ENCODE measurements around the gene ANXA4.
"Not testable (repeated sequence)": the region's sequence is repeated elsewhere in the genome, so short reads cannot be mapped to it uniquely, and the experiment has no call there.

ANXA4 gene

DNA sequence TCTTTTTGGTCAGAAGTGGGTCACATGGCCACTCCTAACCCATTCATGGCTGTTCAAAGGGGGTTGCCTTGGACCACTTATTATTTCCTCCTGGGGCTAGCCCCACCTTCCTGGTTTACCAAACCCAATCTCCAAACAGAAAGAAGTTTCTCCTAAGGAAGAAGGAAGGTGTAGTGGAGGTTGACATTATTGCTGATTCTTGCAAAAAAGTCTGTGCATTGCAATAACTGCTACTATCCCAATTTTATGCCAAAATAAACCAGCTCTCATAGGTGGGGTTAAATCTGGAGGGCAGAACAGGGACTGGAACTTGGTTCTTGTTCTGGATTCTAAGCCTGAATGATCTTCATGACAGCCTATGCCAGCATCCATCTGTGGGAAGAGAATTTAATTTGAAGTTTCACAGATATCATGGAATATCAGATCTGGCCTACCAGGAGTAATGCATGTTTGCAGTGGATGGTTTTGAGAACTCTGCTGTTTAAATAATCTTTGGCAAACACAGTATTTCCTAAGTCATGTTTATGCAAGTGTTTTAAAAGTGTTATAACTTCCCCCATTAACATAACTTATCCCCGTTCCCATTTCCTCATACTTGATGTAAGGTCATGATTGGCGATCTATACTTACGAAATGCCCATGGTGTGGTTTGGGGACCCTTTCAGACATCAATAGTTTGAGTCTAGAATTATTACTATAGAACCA, 11.9 kb downstream of the ANXA4 start:
- no peak for DNase-seq (ENCODE audit: low read depth in 2 of 2)

DNA sequence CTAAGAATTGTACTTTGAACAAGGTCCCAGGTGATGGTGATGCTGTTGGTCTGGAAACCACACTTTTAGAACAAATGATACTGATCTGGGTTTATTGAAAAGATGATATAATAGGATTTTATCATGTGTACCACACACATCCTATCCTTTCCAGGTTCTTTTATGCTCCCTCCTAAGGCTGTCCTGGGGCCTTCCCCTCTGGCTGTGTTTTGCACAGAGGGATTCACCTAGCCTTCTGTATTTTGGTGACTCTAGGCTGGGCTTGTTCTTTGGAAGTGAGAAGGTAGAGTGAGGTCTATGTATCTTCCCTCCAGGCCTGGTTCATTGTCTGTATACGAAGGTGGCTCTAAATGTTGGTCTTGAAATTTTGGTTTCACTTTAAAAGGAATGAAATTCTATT, 12.7 kb downstream of the ANXA4 start:
- no peak for DNase-seq (ENCODE audit: low read depth in 2 of 2)

DNA sequence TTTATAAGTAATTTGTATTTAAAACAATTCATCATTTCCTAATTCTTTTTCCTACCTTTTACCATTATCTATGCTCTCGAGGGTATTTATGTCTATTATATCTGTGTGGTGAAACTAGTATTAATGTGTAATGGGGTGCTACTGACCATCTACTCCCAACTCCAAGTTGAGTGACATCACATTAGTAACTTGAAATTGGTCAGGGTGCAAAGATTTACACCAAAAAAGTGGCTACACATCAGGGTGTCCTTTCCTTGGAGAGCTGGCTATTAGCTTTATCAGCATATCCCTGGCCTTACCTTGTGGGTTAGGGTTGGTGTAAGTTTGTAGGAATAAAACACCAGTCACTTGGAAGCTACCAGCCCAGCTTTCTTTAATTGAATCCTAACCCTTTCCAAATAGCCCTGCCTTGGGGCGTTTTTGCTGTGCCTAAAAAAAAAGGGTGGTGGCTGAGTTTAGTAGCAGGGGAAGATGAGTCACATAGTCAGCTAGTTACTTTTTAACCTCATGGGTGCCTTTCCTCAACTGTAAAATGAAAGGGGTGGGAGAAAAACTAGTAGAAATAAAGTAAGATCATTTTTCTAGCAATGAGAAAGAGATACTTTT, 14.0 kb downstream of the ANXA4 start:
- DNase-seq (ENCODE audit: low read depth in 2 of 2), result no peak

DNA sequence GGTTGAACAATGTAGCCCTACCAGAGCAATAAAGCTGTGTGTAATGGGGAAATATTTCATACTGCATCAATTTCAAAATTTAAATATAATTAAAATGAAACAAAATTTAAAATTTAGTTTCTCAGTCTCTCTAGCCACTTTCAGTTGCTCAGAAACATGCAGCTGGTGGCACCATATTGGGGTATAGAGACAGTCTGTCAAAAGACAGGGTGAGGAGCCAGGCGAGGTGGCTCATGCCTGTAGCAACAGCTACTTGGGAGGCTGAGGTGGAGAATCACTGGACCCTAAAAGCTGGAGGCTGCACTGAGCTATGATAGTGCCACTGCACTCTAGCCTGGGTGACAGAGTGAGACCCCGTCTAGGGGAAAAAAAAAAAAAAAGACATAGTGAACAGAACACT, 20.1 kb downstream of the ANXA4 start:
- no peak for DNase-seq (ENCODE audit: low read depth in 2 of 2)

DNA sequence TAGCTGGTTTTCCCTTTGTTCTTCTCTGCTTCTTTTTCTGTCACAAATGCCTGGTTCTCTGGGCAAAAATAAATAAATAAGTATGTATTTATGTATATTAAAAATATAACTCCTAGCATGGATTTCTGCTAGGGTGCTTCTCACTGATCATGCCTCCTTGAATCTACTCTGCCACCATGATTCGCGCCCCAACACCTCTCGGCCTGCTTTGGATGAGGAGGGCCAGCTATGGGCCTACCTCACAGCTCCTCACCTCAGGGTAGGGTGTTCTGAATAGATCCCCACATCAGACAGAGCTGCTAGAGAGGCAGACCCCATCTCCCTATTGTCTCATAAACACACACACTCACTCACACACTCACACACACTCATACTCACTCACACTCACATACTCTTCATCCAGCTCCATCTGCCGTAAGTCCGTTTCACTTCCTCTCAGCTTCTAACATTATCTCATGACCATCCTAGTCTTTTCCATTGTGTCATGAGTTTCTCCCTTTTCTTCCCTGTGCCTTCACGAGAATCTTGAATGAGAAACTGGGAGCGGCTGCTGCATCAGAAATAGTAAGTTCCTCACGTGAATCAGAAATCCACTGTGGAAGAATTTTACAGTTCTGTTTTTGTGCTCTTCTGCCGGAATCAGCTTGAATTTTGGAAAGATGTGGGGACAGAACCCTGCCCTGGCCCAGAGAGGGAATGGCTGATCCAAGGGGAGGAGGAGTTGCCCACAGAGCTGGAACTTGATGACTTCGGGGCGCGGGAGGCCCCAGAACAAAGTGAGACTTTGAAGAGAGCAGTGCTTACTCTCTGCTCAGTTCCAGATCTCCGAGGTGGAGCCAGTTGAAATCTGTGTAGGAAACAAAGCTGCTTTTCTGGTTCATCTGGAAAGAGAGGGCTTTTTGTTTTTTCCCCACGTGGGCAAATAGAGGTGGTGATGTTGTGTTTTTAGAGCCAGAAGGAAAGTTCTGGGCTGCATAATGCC, 20.9 kb downstream of the ANXA4 start:
- no peak for DNase-seq (ENCODE audit: low read depth in 2 of 2)

DNA sequence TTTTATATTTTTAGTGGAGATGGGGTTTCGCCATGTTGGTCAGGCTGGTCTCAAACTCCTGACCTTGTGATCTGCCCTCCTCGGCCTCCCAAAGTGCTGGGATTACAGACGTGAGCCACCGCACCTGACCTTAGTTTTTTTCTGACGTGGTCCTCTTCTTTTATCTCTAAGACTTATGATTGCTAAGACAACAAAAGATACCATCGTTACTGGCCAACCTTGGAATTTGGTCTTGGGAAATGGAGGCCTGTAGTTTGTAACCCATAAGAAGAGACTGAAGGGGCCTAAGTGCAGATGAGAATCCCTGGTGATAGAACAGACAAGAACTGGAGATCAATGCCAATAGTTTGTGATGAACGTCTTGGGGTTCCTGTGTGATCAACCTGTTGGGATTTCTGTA, 21.9 kb downstream of the ANXA4 start:
- not testable (repeated sequence) for DNase-seq (ENCODE audit: low read depth in 2 of 2)

DNA sequence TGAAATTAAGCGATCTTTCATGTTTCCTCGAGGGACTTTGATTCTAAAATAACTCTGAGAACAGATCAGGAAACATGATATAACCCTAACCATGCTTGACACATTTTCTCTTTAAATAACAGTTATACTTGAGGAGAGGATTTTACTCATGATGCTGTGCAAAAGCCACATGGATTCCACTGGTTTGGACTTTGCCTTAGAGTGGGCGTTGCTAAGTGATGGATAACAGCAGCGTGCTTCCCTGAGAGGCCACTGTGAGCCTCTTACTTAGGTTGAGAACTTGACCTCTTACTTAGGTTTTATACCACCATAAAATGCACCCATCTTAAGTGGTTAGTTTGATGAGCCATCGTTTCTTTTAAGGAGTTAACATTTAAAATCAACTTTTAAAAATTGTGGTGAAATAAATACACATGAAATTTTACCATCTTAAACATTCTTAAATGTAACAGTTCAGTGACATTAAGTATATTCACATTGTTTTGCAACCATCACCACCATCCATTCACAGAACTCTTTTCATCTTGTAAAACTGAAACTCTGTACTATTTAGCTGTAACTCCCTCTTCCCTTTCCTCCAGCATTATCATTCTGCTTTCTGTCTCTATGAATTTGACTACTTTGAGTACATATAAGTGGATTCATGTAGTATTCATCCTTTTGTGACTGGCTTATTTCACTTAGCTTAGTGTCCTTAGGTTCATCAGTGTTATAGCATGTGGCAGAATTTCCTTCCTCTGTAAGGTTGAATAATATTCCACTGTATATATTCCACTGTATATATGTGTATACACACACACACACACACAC, 22.6 kb downstream of the ANXA4 start:
- DNase-seq (ENCODE audit: low read depth in 2 of 2), result no peak

DNA sequence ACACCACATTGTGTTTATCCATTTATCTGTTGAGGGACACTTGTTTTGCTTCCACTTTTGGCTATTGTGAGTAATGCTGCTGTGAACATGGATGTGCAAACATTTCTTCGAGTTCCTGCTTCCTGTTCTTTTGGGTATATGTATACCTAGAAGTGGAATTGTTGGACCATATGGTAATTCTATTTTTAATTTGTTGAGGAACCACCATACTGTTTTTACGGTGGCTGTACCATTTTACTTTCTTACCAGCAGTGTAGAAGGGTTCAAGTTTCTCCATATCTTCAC, 23.1 kb downstream of the ANXA4 start:
- no peak for DNase-seq (ENCODE audit: low read depth in 2 of 2)

DNA sequence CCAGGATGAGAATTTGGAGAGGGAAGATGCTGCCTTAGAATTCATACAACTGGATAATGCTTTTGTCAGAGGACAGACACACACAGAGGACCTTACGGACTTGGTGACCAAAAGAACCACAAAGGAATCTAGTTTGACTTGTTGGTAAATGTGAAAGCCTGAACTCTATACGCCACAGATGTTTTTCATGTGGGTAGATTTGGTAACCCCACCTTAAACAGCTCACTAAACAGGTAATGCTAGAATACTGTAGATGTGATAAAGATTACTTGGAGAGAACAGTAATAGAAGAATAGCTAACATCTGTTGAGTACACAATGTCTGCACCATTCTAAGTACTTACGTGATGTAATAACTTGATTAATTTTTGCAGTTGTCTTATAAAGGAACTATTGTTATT, 24.1 kb downstream of the ANXA4 start:
- DNase-seq (ENCODE audit: low read depth in 2 of 2), result no peak

DNA sequence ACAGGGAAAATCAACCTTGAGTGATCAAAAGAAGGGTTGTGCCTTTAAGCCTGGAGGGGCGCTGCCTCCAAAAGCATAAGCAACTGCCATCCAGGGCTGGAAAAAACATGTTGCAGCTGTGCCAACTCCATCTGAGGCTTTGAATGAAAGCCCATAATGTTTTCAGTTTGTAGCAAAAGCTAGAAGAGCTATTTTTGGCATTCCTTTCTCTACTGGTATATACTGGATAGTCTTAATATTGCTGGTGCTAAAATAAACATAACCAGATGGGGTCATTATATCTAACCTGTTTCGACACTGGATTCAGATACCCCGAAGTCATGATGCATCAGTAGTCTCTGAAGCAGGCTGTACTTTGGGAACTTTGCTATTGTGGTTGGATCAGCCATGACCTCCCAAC, 25.1 kb downstream of the ANXA4 start:
- no peak for DNase-seq (ENCODE audit: low read depth in 2 of 2)

DNA sequence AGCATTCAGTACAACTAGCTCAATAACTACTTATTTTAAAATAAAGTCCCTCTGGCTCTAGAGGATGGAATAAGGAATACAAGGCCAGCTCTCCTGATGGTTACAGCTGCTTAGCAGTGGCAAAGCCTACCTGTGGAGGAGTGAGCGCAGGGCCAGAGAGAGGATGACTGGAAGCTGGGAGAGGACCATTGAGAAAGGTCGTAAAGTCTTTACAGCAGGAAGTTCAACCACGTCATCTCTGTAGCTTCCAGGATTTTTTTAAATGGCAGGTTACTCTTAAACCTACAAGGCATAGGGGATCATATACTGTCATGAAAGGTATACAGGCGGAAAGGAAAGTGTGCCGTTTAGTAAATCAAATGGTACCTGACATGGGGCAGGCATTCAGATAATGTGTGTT, 26.3 kb downstream of the ANXA4 start:
- DNase-seq (ENCODE audit: low read depth in 2 of 2), result no peak

DNA sequence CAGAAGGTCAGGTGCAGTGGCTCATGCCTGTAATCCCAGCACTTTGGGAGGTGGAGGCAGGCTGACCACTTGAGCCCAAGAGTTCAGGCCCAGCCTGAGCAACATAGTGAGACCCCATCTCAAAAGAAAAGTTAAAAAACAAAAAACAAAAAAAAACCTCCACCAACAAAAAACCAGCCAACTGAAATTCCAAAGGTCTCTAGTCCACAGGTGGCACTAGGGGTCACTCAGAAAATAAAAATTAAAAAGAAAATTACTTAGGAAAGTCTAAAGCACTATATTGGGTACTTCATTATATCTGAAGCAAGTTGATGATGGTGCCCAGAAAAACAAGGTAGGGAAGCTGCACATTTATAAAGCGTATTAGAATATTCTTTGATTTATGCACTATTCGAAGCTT, 26.9 kb downstream of the ANXA4 start:
- DNase-seq (ENCODE audit: low read depth in 2 of 2), result no peak

DNA sequence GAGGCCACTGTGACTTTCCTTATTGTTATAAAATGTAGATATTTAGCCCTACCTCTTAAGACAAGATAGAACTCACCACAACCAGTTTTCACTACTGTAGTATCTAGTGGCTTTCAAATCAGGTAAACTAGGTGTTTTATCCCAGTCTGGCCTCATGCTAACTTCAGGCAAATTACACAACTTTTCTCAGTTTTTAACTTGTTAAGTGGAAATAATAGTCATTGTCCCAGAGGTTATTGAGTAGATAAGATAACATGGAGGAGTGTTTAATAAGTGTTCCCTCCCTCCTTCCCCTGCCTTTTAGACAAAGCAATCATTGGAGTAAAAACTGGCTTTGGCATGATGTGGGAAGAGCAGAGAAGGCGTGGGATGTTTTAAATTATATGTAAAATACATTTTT, 27.3 kb downstream of the ANXA4 start:
- DNase-seq (ENCODE audit: low read depth in 2 of 2), result no peak

DNA sequence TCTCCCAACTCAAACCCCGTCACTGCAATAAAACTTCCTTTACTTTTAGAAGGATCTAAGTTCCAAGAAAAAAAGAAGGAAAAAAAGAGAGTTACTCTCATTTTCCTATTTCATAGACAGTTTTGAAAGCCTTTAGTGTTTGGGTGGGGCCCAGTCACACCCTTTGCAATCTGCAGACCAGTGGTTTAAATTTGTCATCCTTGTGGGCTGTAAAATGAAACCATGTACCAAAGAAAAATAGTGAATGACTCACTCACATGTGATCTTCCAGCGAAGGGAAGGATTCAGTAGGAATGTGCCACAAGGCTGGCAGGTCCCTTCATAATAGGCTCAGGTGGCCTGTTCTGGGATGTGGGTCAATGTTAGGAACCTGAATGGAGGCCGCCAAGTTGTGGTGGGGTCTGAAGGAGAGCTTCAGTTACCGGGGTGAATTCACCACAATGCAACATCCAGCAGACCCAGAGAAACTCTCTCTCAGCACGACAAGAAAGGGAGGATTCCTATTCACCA, 28.3 kb downstream of the ANXA4 start:
- no peak for DNase-seq (ENCODE audit: low read depth in 2 of 2)

DNA sequence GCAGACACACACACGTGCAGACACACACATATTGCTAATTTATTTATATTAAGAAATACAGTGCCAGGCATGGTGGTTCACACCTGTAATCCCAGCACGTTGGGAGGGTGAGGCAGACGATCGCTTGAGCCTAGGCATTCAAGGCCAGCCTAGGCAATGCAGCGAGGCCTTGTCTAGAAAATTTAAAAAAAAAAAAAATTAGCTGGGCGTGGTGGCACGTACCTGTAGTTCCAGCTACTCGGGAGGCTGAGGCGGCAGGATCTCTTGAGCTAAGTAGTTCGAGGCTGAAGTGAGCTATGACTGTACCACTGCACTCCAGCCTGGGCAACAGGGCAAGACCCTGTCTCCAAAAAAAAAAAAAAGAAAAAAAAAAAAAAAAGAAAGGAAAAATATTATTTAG, 28.8 kb downstream of the ANXA4 start:
- DNase-seq (ENCODE audit: low read depth in 2 of 2), result no peak

DNA sequence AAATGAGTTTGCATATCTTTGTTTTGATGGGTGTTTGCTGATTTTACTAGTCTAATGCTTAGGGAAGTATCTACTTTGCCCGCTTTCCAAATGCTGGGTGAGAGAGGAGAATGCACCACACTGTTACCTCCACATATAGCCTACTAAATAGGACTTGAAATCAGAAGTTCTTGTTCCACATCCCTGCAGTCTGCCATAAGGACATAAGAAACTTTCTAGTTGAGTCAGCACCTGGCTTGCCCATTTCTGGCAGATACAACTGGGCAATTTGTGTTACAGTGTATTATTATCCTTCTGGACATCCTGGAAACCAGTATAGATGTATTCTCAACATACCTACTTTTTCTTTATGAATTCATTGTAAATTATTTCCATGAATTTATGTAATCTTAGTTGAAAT, 29.5 kb downstream of the ANXA4 start:
- DNase-seq (ENCODE audit: low read depth in 2 of 2), result no peak

DNA sequence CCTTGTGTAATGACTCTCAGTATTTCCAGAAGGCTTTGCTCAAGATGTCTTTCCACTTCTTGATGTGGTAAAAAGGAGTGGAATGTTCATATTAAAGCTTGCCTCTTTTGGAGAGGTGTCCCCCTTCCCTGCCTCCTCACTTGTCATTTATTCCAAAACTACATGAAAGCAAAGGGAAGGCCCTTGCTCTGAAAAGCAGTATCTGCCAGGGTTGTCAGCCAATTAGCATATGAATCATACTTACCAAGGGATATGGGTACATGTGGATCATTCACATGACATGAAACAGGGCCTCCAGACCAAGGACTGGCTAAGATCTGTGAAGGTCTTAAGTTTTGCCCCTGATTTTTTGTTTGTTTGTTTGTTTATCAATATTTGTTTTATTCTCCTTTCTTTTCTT, 31.3 kb downstream of the ANXA4 start:
- no peak for DNase-seq (ENCODE audit: low read depth in 2 of 2)

DNA sequence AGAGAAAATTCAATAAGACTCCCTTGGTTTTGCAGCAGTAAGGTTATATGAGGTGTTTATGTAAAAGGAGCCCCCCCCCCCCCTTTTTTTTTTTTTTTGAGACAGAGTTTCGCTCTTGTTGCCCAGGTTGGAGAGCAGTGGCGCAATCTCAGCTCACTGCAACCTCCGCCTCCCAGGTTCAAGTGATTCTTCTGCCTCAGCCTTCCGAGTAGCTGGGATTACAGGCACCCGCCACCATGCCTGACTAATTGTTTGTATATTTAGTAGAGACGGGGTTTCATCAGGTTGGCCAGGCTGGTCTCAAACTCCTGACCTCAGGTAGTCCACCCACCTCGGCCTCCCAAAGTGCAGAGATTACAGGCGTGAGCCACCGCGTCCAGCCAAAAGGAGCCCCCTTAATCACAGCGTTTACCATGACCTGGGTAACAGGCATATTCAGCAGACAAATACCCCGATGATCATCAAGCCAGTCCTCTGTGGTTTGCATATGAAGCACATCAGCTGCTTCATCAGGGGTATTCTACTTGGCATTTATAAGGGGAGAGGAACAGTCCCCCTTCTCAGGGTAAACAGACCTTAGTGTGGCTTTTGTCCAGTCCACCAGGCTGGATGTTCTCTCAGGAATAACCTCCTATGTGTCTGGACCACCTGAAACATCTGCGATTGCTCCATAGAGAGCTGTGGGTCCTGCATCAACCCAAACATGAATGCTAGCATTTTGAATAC, 32.5 kb downstream of the ANXA4 start:
- not testable (repeated sequence) for DNase-seq (ENCODE audit: low read depth in 2 of 2)

DNA sequence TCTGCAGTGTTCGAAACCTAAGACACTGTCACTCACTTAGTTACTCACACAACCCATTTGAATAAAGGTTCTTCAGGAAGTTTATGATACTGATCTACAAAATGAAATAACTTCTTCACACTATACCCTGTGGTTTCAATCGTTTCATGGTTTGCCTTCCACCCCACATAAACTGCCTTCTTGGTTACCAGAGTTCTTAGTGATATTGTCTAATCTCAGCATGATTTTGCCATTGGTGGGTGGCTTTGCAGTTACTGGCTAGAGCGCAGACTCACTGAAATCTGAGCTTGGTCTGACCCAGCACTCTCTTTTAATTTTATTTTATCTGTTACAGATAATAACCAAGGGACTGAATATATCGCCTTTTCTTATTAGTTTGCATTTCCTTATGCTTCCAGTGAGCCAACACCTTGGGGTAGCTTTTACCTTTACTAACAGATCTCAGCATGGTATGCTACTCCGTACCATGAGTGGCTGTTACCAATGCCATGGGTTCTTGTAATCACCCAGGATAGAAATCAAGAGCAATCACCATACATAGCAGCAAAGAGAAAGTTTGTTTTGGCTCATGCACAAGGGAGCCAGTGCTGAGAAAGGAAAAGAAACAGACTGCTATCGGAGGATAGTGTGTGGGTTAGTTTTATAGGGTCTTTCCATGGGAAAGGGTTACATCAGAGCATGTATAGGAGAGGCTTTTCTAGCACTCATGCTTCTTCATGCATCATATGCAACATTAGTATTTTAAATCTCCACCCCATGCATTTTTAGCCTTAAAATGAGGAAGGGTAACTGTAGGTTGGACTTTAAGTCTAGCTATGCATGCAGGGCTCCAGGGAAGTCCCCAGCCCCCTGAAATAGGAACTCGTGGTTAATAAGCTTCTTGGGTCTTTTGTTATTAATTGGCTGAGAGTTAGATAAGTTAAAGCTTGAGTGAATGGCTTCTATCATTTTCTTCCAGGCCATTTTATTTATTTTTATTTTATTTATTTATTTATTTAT, 33.3 kb downstream of the ANXA4 start:
- DNase-seq (ENCODE audit: low read depth in 2 of 2), result no peak

Data from activated CD4-positive, alpha-beta T cell treated with anti-CD3 and anti-CD28 coated beads for 24 hours (primary cell).